HG03025 (cell line): ENCODE measurements around the gene FJX1.
"Not testable (repeated sequence)": the region's sequence is repeated elsewhere in the genome, so short reads cannot be mapped to it uniquely, and the experiment has no call there.

ENCODE experiments used
- ATAC-seq: cut with Tn5 transposase; IDR thresholded peaks from one replicate; pipeline ENCODE4 v1.9.1; 2021; ENCODE audit warnings: mild to moderate bottlenecking, moderate library complexity; ENCODE audit not compliant: unreplicated experiment, low FRiP score

FJX1 gene

DNA sequence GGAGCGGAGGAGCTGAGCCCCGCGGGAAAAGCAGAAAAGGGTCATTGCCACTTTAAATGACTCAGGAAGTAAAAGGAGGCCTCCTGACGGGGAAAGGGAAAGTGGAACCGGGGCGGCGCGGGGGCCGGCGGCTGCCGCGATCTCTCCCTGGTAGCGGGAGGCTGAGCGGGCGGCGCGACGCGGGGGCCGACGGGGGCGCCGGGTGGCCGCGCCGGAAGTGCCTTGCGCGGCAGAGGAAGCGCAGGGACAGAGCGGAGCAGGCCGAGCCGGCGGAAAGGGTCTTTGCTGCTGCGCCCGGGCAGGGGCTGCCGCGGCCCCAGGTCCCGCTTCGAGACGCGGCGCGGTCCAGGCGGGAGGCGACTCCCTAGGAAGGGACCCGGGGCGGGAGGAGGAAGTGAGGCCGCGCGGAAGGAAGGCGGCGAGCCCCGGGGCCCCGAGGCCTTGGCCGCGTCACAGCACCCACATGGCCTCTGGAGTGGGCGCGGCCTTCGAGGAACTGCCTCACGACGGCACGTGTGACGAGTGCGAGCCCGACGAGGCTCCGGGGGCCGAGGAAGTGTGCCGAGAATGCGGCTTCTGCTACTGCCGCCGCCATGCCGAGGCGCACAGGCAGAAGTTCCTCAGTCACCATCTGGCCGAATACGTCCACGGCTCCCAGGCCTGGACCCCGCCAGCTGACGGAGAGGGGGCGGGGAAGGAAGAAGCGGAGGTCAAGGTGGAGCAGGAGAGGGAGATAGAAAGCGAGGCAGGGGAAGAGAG is 44.6 kb downstream of the FJX1 start, which contains the start of gene TRIM44:
Gene TRIM44, plus strand, starts transcription at position 127 of the 759 bp plus-strand sequence. Its CDS starts 337 bp downstream, at position 464.
- ATAC-seq, result peak; percentile 92

DNA sequence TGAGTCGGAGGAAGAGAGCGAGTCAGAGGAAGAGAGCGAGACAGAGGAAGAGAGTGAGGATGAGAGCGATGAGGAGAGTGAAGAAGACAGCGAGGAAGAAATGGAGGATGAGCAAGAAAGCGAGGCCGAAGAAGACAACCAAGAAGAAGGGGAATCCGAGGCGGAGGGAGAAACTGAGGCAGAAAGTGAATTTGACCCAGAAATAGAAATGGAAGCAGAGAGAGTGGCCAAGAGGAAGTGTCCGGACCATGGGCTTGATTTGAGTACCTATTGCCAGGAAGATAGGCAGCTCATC is 45.1 kb downstream of the FJX1 start:
- ATAC-seq, result no peak

GRCh38 chr11:35664977-35665441 is 46.7 kb downstream of the FJX1 start:
- ATAC-seq, result no peak

DNA sequence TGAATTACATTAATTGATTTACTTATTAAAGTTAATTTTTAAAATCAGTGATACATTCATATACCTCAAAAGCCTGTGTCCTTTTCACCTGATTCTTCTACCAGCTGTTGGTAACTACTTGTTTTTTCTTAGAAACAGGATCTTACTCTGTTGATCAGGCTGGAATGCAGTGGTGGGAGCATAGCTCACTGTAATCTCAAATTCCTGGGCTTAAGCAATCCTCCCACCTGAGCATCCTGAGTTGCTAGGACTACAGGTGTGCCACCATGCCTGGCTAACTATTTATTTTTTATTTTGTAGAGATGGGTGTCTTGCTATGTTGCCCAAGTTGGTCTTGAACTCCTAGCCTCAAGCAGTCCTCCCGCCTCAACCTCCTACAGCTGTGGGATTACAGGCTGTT is 49.0 kb downstream of the FJX1 start:
- ATAC-seq, result no peak

- not testable (repeated sequence) for ATAC-seq
Measured at GRCh38 chr11:35668350-35668749, 50.1 kb downstream of the FJX1 start.
